Stimulated activated CD8-positive, alpha-beta memory T cell treated with anti-CD3 and anti-CD28 coated beads, Interleukin-7, amount 100 ng/mL, for 24 hours (primary cell): ENCODE measurements around the gene DKK1.
"Not testable (repeated sequence)": the region's sequence is repeated elsewhere in the genome, so short reads cannot be mapped to it uniquely, and the experiment has no call there.

Source experiments
- DNase-seq: peaks from one replicate; pipeline ENCODE4 v3.0.0-alpha.2; 2020; ENCODE audit warnings: low read depth

DKK1 gene

DNA sequence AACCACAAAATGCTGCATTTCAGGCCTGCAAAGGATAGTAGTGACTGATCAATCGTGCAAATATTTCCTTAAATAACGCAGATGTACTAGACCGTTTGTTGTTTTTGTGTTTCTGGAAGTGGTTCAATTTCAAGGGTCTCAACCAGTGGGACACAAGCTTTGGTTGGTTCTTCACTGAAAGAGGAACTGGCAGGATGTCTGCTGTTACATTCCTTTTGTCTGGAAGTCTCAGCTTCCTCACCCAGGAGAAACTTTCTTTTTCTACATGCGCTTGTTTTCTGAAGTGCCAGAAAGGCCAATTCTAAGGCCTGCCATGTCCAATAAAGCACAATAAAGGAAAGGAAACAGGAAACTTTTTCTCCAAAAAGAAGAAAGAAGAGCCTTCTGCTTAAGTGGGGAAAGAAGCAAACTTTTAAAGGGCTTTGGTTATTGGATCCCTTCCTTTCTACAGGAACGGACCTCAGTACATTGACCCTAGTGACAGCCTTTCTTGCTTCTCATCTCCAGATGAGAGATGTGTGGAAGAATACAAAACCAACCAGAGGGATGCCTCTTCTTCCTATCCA lies 4.1 kb downstream of the DKK1 start:
- DNase-seq = no peak

DNA sequence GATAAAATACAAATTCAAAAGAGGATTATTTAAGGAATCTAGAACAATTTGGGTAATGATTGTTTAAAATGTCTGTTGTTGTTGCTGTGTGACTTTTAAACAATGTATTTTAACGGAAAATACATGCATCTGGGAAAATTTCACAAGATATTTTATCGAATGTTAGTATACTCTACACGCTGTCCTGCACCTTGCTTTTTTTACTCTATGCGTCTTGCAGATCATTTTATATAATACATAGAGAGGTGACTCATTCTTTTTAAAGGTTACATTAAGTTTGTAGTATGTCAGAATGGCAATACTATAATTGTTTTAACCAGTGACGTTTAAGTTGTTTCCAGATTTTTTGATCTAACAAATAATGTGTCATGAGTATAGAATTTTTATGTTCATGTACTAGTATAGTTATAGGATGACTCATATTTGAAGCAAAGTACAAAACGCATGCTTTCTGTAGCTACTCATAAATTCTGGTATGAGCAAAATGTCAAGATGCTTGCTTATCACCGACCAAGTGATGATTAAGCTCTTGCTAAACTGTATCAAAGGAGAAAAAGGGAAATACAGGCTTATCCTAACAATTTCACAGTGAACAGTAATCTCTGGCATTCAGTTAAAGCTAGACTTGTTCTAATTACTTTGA lies 4.9 kb downstream of the DKK1 start:
- DNase-seq = no peak

DNA sequence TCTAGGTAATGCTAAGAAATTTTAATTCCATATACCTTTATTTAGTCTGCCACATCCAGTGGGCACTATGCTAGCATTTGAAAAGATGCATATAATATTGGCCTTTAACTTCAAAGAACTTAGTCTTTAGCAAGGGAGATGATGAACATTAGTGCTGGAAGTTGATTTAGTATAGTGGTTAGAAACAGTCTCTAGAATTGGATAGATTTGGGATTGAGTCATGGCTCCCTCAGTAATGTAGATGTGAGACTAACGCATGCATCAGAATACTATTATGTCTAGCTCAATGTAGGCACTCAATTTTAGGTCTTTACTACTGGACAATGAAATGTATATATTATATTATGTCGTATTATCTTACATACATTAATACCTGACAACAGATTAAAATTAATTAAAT lies 5.8 kb downstream of the DKK1 start:
- no peak for DNase-seq

DNA sequence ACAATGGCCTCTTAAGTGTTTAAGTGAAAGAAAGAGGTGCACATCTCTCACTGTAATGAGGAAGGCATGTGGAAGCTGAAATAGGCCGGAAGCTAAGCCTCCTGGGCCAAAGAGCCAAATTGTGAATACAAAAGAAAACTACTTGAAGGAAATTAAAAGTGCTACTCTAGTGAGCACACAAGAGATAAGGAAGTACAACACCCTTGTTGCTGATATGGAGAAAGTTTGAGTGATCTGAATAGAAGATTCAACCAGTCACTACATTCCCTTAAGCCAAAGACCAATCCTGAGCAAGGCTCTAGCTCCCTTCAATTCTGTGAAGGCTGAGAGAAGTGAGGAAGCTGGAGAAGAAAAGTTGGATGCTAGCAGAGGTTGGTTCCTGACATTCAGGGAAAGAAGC lies 8.2 kb downstream of the DKK1 start:
- no peak for DNase-seq

DNA sequence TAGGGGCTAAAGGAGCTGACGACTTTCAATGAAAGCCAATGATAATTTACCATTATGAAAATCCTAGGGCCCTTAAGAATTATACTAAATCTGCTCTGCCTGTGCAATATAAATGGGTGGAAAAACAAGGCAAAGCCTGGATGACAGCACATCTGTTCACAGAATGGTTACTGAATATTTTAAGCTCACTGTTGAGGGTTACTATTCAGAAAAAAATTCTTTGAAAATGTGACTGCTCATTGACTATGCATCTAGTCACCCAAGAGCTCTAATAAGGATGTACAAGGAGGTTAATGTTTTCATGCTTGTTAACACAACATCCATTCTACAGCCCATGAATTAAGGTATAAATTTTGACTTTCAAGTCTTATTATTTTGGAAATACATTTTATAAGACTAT lies 8.9 kb downstream of the DKK1 start:
- no peak for DNase-seq

DNA sequence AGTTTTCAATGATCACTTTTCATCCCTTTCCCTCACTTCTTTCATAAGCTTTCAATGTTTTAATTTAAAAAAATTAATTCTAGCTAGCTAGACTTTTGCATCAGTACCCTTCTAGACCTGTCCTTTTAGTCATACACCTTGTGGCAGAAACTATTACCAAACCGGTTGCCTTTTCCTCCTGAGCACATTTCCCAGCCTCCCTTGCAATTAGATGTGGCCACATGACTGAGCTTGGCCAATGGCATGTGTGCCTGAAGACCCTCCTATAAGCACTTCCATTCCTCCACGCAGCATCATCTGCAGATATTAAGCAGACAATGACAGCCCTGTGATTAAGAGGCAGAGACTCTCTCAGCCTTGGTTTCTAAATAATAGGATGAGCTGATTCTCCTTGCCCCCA lies 12.3 kb downstream of the DKK1 start:
- DNase-seq = no peak

DNA sequence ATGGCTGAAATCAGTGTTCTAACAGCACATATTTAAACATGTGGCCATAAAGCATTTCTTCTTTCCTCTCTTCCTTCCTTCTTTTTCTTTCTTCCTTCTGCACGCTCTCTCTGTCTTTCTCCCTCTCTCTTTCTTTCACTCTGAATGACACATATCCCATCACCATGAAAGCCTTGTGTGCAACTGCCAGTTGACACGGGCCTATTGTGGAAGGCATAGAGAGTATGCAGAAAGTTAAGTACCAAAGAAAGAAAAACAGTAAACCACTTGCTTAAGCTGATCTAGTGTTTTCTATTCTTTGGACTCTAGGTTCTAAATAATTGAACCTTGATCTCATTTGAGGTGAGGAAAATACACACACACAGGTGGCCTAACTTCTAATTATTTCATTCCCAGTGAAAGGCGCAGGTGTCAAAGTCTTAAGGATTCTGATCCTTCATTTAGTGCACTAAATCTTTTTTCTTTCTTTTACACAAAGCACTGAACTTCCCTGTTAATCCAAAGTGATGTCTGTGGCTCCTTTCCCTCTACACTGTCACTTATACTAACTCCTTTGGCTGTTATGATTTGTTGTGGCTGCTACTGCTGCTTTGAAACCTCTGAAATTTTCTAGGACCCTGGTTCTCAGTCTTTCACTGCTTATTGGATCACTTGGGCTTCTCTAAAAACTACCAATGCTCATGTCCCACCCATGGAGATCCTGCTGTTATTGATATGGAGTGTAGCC lies 17.7 kb downstream of the DKK1 start:
- DNase-seq = no peak

DNA sequence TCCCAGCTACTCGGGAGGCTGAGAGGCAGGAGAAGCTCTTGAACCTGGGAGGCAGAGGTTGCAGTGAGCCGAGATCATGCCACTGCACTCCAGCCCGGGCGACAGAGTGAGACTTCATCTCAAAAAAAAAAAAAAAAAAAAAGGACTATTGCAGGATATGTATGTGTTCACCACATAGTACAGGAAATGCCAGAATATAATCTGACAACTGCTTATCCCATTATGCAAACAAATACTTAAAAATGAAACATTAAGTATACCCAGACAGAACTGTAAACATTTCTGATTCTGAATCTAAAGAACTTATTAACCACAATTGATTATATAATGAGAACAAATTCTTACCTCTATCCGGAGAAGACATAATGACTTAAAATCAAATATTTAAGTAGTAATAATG lies 18.7 kb downstream of the DKK1 start:
- no peak for DNase-seq

DNA sequence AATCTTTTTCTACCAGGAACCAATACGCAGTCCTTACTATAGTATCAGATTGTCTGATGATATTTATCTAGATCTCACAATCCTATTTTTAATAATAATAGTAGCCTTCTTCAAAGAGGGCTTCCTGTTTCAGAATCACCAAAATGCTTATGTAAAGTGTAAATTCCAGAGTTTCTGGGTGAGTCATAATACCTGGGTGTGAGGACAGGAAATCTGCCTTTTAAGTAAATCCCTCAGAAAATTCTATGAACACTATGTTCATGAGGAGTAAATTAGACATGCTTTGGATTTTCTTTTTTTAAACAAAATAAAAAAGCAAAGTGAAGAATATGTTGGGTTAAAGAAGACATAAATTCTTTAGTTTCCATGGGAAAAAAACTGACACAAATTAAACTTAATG lies 20.5 kb downstream of the DKK1 start:
- no peak for DNase-seq

DNA sequence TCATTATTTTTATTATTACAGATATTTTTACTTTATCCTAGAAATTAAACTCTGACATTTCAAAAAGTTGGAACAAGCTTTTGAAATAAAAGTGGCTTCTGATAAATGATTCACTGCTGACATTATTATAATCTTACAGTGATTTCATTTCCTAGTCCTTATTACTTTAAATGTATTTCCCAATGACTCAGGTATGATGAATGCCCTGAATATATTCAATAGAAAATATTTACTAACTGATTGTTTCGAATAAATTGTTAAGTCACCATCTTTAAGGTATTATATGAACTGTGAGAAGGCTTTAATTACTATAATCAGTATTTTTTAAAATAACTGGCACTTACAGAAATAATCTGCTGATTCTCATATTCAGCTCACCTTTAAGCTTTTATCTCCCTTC lies 21.6 kb downstream of the DKK1 start:
- DNase-seq = no peak

DNA sequence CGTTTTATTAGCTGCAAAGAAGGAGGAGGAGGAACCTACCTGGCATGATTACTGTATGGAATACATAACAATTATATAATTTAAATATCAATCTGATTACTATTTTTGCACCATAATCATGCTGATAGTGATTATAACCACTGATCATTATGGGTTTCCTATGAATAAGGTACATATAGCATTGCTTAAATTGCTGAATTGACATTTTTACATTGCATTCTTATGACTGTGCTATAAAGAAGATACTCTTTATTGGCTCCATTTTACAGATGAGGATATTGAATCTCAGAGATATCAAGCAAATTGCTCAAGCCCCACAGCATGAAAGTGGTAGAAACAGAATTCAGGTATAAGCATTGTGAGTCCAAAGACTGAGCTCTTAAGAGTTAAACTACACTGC lies 23.1 kb downstream of the DKK1 start:
- DNase-seq = no peak

DNA sequence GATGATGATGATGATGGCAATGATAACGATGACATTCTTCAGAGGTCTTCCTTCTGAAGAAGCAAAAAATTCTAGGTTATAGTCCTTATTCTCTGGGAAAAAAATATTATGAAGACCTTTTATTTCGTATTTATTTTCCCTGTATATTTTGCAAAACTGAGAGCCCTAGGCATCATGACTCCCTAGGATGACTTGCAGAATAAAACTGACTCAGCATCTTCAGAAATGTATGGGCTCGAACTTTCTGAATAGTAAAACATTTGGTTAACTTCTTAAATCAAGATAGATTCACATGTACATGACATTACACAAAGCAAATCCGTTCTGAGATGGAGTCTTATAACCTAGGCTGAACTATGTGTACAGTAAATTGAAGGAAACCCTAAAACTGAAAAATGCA lies 29.4 kb downstream of the DKK1 start:
- no peak for DNase-seq

DNA sequence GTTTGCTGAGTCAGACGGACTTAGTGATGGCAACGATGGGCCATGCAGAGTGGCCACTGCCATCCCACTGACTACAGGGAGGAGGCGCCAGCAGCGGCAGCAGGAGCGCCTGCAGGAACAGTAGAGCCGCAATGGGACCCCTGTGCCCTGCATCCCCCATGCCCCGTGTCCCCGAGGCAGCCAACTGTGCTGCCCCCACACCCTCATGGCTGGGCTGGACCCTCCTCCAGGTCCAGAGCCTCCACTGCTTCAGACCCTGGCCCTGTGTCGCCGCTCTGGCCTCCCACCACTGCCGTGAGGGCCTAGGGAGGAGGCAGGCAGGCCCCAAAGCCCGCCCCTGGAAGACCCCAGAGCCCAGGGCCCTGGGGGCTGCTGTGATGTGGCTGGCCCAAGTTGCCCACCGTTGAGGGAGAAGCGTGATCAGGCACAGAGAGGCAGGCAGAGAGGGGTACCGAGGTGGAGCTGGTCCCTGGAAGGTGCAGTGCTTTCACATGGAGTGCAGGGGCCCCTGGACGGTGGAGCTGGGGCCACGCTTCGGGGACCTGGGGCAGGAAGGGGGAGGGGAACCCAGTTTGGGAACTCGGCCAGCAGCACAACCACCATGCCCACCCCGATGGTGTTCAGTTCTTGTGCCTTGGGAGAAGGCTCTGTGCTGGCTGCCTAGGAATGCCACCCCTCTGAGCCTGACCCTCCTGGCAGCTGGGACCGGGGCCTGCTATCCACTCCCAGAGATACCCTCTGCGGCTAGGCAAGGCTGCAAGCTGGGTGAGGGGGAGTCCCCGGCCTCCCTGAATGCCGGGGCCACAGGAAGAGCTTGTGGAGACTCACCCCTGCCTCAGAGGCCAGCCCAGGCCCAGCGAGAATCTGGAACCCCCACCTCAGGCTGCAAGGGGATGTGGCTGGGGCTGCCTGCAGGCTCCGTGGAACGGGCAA lies 32.6 kb downstream of the DKK1 start:
- DNase-seq = no peak

DNA sequence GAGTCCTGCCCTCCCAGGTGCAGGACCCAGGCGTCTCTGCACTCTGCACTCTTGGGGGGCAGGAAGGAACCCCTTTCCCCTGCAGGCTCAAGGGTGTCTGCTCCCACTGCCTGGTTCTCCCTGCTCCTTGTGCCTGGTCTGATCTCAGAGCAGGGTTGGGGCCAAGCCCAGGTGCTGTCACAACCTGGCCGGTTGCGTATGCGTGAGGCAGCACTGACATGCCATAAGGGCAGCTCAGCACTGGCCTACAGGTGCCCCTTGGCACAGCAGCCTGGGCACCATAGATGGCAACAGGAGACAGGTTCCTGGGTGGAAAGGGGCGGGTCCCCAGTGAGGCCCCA lies 33.2 kb downstream of the DKK1 start:
- DNase-seq = no peak

DNA sequence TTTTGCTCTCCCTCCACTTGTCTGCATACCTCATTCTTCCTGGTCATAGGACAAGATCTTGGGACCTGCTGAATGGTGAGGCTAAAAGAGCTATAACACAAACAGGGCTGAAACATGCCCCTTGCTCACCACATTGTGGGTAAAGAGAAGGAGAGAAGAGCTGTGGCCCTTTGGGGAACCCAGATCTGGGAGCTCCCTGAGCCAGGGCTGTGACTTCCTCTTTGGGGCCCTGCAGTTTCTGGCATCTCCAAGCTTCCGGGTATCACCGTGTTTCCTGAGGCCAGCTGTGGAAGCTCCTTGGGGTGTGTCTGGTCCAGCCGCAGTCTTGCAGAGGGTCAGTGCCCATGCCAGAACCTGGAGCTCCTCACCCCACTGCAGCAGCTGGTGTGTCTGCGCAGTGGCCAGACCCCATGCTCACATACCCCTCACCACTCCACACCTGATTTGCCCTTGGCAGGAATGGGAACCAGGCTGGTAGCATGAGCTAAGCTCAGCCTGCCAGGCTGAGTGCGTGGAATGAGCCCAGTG lies 34.0 kb downstream of the DKK1 start:
- DNase-seq = no peak

DNA sequence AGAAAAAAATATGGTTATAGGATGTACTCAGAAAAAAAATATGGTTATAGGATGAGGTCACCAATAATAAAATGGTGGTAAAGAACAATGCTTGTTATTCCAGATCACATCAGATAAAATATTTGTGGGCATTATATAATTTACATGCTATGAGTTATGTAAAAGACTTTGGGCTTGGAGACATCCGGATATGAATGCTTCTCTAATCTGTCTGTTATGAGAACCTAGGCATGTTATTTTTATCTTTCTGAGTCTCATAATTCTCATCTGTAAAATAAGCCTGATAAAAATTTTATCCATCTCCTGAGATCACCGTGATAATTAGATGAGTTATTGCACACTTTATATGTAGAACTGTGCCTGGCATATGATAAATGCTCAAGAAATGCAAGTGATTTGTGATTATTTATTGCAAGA lies 37.8 kb downstream of the DKK1 start:
- DNase-seq = no peak

DNA sequence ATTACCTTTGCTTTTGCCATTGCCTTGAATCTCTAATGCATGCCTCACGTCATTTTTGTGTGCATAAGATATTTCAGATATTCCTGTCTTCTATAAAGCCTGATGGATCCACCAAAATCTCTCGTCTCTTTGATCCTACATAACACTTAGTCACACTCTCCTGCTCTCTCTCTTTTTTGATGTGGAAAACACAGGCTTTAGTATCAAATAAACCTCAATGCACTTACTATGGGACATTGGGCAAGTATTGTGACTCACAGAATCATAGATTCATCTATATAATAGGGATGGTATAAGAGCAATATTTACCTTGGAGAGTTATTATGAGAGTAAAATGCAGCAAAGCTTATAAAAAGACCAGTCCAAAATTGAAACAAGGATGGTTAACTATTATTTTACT lies 39.1 kb downstream of the DKK1 start:
- DNase-seq = no peak

DNA sequence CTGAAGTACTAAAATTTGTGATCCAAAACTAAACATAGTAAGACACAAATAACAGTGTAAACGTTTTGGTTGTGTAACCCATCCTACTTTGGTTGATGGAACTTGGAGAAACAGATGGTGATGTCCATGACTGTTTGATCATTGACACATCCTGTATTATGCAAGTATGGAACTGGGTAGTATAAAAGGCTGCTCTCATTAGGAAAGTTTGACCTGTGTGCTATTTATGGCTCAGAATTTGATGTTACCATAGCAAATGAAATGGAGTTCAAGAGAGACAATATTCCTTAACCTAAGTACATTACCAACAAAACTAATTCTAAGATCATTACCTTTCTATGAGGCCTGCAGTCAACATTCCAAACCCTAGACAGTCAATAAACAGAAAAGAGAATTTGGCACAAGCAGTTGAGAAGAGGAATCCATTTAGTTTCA lies 39.9 kb downstream of the DKK1 start:
- no peak for DNase-seq

DNA sequence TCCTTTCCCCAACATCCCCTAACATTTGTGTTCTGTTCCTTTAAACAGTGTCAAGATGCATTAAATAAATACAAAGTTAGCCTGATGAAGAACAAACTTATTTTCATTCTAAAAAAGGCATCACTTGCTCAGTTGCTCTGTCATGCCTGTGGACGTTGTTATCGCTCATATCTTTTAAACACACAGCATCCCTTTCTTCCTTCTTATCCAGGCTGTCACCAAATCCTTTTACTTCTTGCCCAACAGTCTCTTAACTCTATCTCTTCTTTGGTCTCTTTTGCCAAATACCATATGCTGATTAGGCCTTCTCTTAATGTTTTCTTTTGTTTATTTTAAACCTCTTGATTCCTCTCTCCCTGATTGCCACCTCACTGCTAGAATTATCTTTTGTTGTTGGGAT lies 43.9 kb downstream of the DKK1 start:
- DNase-seq = no peak

DNA sequence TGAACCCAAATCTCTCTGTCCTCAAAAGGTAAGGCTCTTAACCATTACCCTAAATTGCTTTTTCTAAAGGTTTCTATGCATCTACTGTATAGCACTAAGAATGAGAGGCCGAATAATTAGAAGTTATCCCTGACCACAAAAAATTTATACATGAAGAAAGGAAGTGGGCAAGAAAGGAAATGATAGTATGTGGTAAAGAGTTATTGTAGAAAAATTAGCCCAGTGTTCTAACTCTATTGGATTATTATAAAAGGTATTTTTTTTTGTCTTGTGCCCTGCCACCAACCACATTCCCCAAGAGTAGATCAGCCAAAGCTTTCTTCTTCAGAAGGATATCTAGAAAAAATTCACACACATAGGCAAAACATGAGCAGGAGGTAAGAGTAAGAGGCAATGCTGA lies 45.4 kb downstream of the DKK1 start:
- no peak for DNase-seq

DNA sequence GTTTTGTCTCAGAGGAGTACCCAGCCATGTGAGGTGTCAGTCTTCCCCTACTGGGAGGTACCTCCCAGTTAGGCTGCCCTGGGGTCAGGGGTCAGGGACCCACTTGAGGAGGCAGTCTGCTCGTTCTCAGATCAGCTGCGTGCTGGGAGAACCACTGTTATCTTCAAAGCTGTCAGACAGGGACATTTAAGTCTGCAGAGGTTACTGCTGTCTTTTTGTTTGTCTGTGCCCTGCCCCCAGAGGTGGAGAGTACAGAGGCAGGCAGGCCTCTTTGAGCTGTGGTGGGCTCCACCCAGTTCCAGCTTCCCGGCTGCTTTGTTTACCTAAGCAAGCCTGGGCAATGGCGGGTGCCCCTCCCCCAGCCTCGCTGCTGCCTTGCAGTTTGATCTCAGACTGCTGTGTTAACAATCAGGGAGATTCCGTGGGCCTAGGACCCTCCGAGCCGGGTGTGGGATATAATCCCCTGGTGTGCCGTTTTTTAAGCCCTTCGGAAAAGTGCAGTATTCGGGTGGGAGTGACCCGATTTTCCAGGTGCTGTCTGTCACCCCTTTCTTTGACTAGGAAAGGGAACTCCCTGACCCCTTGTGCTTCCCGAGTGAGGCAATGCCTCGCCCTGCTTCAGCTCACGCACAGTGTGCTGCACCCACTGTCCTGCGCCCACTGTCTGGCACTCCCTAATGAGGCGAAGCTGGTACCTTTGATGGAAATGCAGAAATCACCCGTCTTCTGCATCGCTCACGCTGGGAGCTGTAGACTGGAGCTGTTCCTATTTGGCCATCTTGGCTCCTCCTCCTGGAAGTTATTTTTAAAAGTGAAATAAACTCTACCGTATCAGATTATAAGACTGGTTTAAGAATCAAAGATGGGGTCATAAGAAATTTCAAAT lies 51.7 kb downstream of the DKK1 start:
- not testable (repeated sequence) for DNase-seq
